CD14-positive monocyte (primary cell): Measurements from ENCODE around the gene UBLCP1. TPM values are rescaled to one million over a fixed set of nuclear protein-coding genes. Genes with fewer than 3 reads are reported as not detected.

ENCODE experiments used
- DNase-seq, 3 donors: peaks; one replicate each; pipeline ENCODE4 v3.0.0-alpha.2; 2011 to 2022
- H2AFZ ChIP-seq: 2 replicates; pipeline ENCODE4 v1.6.0; 2012; ENCODE audit warnings: mild to moderate bottlenecking, low read depth, low read length, inconsistent platforms; ENCODE audit not compliant: insufficient read depth, poor library complexity, severe bottlenecking
- H3K27ac ChIP-seq, 2 donors: 1 replicate in 1 of 2; 2 replicates in 1 of 2; pipeline ENCODE4 v1.5.1; 2012 to 2013; ENCODE audit warnings: low read length in 2 of 2, control low read depth in 1 of 2, inconsistent platforms in 1 of 2, low read depth in 1 of 2, mild to moderate bottlenecking in 1 of 2
- H3K27me3 ChIP-seq, 2 donors: one replicate each; pipeline versions ENCODE4 v1.6.0 to v1.6.1; 2011 to 2013; ENCODE audit warnings: low read length in 2 of 2; ENCODE audit not compliant: control insufficient read depth in 2 of 2, insufficient read depth in 2 of 2
- H3K36me3 ChIP-seq, 2 donors: replicated peaks in 1 of 2; 1 replicate in 1 of 2; 2 replicates in 1 of 2; pipeline versions ENCODE4 v1.5.1 to v1.6.1; 2012 to 2013; ENCODE audit warnings: low read length in 2 of 2, control low read depth in 1 of 2, inconsistent platforms in 1 of 2, mild to moderate bottlenecking in 1 of 2; ENCODE audit not compliant: insufficient read depth in 2 of 2, control insufficient read depth in 1 of 2
- H3K4me1 ChIP-seq, 2 donors: 1 replicate in 1 of 2; 2 replicates in 1 of 2; pipeline versions ENCODE4 v1.5.1 to v1.6.1; 2012 to 2013; ENCODE audit warnings: low read length in 2 of 2, control low read depth in 1 of 2, inconsistent platforms in 1 of 2, mild to moderate bottlenecking in 1 of 2, moderate library complexity in 1 of 2; ENCODE audit not compliant: insufficient read depth in 2 of 2, control insufficient read depth in 1 of 2
- H3K4me2 ChIP-seq: replicated peaks from 2 replicates; pipeline ENCODE3; 2012; ENCODE audit warnings: low read length, moderate library complexity, mild to moderate bottlenecking; ENCODE audit not compliant: poor library complexity, severe bottlenecking; ENCODE audit errors: extremely low read depth
- H3K4me3 ChIP-seq, 3 experiments: fragments of 200-600 bp in 1 of 3; sonication (generic) in 1 of 3; replicated peaks in 1 of 3; 1 replicate in 2 of 3; 2 replicates in 1 of 3; pipeline ENCODE4 v1.5.1; 2011 to 2013; ENCODE audit warnings: low read length in 3 of 3, mild to moderate bottlenecking in 3 of 3, control low read depth in 2 of 3, low read depth in 2 of 3, inconsistent platforms in 1 of 3, moderate library complexity in 1 of 3
- H3K79me2 ChIP-seq: 2 replicates; pipeline ENCODE4 v1.6.0; 2012; ENCODE audit warnings: mild to moderate bottlenecking, control low read depth, inconsistent platforms, low read length, moderate library complexity; ENCODE audit not compliant: insufficient read depth
- H3K9ac ChIP-seq: 2 replicates; pipeline ENCODE4 v1.6.0; 2017; ENCODE audit warnings: low read length, mild to moderate bottlenecking; ENCODE audit not compliant: insufficient read depth, poor library complexity, severe bottlenecking
- H3K9me3 ChIP-seq, 2 donors: replicated peaks in 1 of 2; 1 replicate in 1 of 2; 2 replicates in 1 of 2; pipeline versions ENCODE4 v1.5.1 to v1.6.1; 2012 to 2013; ENCODE audit warnings: low read length in 2 of 2, control low read depth in 1 of 2; ENCODE audit not compliant: control insufficient read depth in 1 of 2, insufficient read depth in 1 of 2
- H4K20me1 ChIP-seq: 2 replicates; pipeline ENCODE4 v1.6.0; 2012; ENCODE audit warnings: mild to moderate bottlenecking, low read length, control low read depth, moderate library complexity; ENCODE audit not compliant: insufficient read depth
- H3K27ac Mint-ChIP-seq, 7 donors: one replicate each; pipeline ENCODE4 v1.8.0; 2020; ENCODE audit warnings: mild to moderate bottlenecking in 7 of 7, mixed read lengths in 7 of 7, moderate library complexity in 6 of 7, inconsistent platforms in 2 of 7
- H3K27me3 Mint-ChIP-seq, 3 donors: one replicate each; pipeline ENCODE4 v1.8.0; 2021 to 2022; ENCODE audit warnings: low read depth in 3 of 3, mild to moderate bottlenecking in 3 of 3, mixed read lengths in 3 of 3, moderate library complexity in 3 of 3, inconsistent platforms in 1 of 3
- H3K36me3 Mint-ChIP-seq, 2 donors: one replicate each; pipeline ENCODE4 v1.8.0; 2020; ENCODE audit warnings: mixed read lengths in 2 of 2, inconsistent platforms in 1 of 2, mild to moderate bottlenecking in 1 of 2
- H3K4me1 Mint-ChIP-seq: one replicate; pipeline ENCODE4 v1.8.0; 2020; ENCODE audit warnings: mild to moderate bottlenecking, mixed read lengths
- H3K4me3 Mint-ChIP-seq, 2 donors: one replicate each; pipeline ENCODE4 v1.8.0; 2020; ENCODE audit warnings: mild to moderate bottlenecking in 2 of 2, mixed read lengths in 2 of 2, moderate library complexity in 1 of 2
- H3K9me3 Mint-ChIP-seq, 7 donors: one replicate each; pipeline ENCODE4 v1.8.0; 2020 to 2022; ENCODE audit warnings: mixed read lengths in 7 of 7, mild to moderate bottlenecking in 6 of 7, moderate library complexity in 6 of 7, inconsistent platforms in 2 of 7
- CTCF ChIP-seq: fragments of 200-600 bp; IDR thresholded peaks from one replicate; pipeline ENCODE4 v1.8.0; 2022; ENCODE audit warnings: antibody characterized with exemption, mild to moderate bottlenecking
- WGBS: methylation state at CpG from one replicate; pipeline ENCODE4 v1.1.5; 2013; ENCODE audit warnings: missing lambda C conversion rate; ENCODE audit not compliant: insufficient coverage; 5-methylcytosine and 5-hydroxymethylcytosine counted together
- intact Hi-C, 2 donors: fragments of 100-400 bp; cut with micrococcal nuclease; formaldehyde crosslinking; loops; one replicate each; pipeline versions ENCODE4 v1.15.0 to v1.15.1; 2023
- polyA plus RNA-seq, 3 donors: library from polyadenylated mRNA; depleted of rRNA in 1 of 3; unstranded in 2 of 3; stranded (reverse) in 1 of 3; fragments of 300-500 nt in 2 of 3; fragments of >200 nt in 1 of 3; fragmentation: Illumina TruSeq in 2 of 3; gene quantifications; 1 replicate in 2 of 3; 2 replicates in 1 of 3; pipeline ENCODE4 v1.2.3, GENCODE V29; 2012 to 2021

The UBLCP1 gene
- polyA plus RNA-seq, 3 donors = 8.8 to 31.5 (median 22.7) TPM

GRCh38 chr5:159330131-159330800, 67.2 kb downstream of the UBLCP1 start, which contains the start of gene IL12B:
TSS of gene IL12B (minus strand) at chr5:159330487. CDS start at chr5:159326782, 3,705 bp downstream.
- intact Hi-C loops = loop anchor here in 1 of 2 donors (5.0 to 10.0 kb wide), 3 partner anchors 65 to 127 kb away; partner anchors contain the start of gene UBLCP1
- peak within 1 kb of the TSS; percentile 69 for H2AFZ ChIP-seq
- peak within 1 kb of the TSS; percentile 38 for H3K9ac ChIP-seq
- WGBS = no CpG with 5 or more reads among the region's 4 CpGs
- no peaks in the 10 kb centered on the region for H3K9me3 ChIP-seq
- peak within 1 kb of the TSS in 3 of 7 donors; percentile 9 to 56 (median 45) for H3K27ac Mint-ChIP-seq
- peaks cover 12 to 13% of the 10 kb centered on the region in 2 donors for H3K4me1 ChIP-seq
- peak within 1 kb of the TSS; percentile 16 to 76 for H3K4me3 Mint-ChIP-seq
- H3K27ac ChIP-seq = no peak within 1 kb of the TSS
- peak within 1 kb of the TSS; percentile 69 for H3K4me2 ChIP-seq
- peaks cover 26% of the 10 kb centered on the region for H3K4me1 Mint-ChIP-seq
- no peaks in the 10 kb centered on the region for H4K20me1 ChIP-seq
- H3K9me3 Mint-ChIP-seq = no peaks in the 10 kb centered on the region
- no peak for TF ChIP-seq CTCF
- H3K36me3 Mint-ChIP-seq = no peaks in the 10 kb centered on the region
- H3K4me3 ChIP-seq = peak within 1 kb of the TSS in 1 of 3 experiments; percentile 62
- no peak for DNase-seq
- H3K27me3 ChIP-seq = no peaks in the 10 kb centered on the region
- peaks cover 0 to 3% (median 0%) of the 10 kb centered on the region in 3 donors for H3K27me3 Mint-ChIP-seq
- H3K79me2 ChIP-seq = no peaks in the 10 kb centered on the region
- H3K36me3 ChIP-seq = no peaks in the 10 kb centered on the region

- Histone ChIP-seq H3K4me2 (peak overlapping the region; percentile 69), H3K4me3 (peak overlapping the region in 2 of 3 experiments; percentile 12 to 62), H4K20me1 (no peaks in the 10 kb centered on the region), H3K4me1 (peaks cover 12 to 13% of the 10 kb centered on the region in 2 donors), H3K9me3 (no peaks in the 10 kb centered on the region), H3K27ac (no peak overlapping the region), H3K9ac (peak overlapping the region; percentile 38), H2AFZ (peak overlapping the region; percentile 69), H3K27me3 (no peaks in the 10 kb centered on the region), H3K79me2 (no peaks in the 10 kb centered on the region), H3K36me3 (no peaks in the 10 kb centered on the region)
- H3K27ac Mint-ChIP-seq = peak overlapping the region in 5 of 7 donors; percentile 26 to 68 (median 56)
- intact Hi-C loops = loop anchor here in 1 of 2 donors (5.0 to 10.0 kb wide), 3 partner anchors 67 to 126 kb away; partner anchors contain the start of gene UBLCP1
- peaks cover 26% of the 10 kb centered on the region for H3K4me1 Mint-ChIP-seq
- peak; percentile 95 for TF ChIP-seq CTCF
- peaks cover 0 to 3% (median 0%) of the 10 kb centered on the region in 3 donors for H3K27me3 Mint-ChIP-seq
- no peaks in the 10 kb centered on the region for H3K36me3 Mint-ChIP-seq
- DNase-seq = peak; percentile 40 to 86 (median 48)
- no peaks in the 10 kb centered on the region for H3K9me3 Mint-ChIP-seq
- H3K4me3 Mint-ChIP-seq = peak overlapping the region; percentile 61 to 76
- WGBS = under 1% methylated on average over 41 of the region's 50 CpGs
Observed at GRCh38 chr5:159331093-159331973, 68.2 kb downstream of the UBLCP1 start.
